Activated CD8-positive, alpha-beta T cell treated with anti-CD3 and anti-CD28 coated beads for 36 hours (primary cell): ENCODE measurements around the gene ADARB1. TPM values are rescaled to one million over a fixed set of nuclear protein-coding genes. Genes with fewer than 3 reads are reported as not detected.

Source experiments
- ATAC-seq: fragments of 200-7000 bp; cut with Tn5 transposase; one replicate; pipeline ENCODE4 v1.10.0; 2021; ENCODE audit warnings: mild to moderate bottlenecking, moderate library complexity
- CTCF ChIA-PET: fragments of 350-600 bp; sonication (Branson Sonifier 250); formaldehyde crosslinking; loops from one replicate; lab custom pipeline; 2021; ENCODE audit warnings: antibody characterized with exemption; lab: Charles Lee
- POLR2A ChIA-PET: fragments of 350-600 bp; sonication (Branson Sonifier 250); formaldehyde crosslinking; loops from one replicate; lab custom pipeline; 2021; ENCODE audit warnings: antibody characterized with exemption; lab: Charles Lee
- DNase-seq: peaks from one replicate; pipeline ENCODE4 v3.0.0-alpha.2; 2020
- H3K27ac Mint-ChIP-seq: one replicate; pipeline ENCODE4 v1.8.0; 2021; ENCODE audit warnings: mild to moderate bottlenecking, mixed read lengths
- H3K27me3 Mint-ChIP-seq: one replicate; pipeline ENCODE4 v1.8.0; 2021; ENCODE audit warnings: mixed read lengths
- H3K36me3 Mint-ChIP-seq: one replicate; pipeline ENCODE4 v1.8.0; 2021; ENCODE audit warnings: low read depth, mixed read lengths
- H3K4me1 Mint-ChIP-seq: one replicate; pipeline ENCODE4 v1.8.0; 2021; ENCODE audit warnings: low read depth, mixed read lengths
- H3K4me3 Mint-ChIP-seq: one replicate; pipeline ENCODE4 v1.8.0; 2021; ENCODE audit warnings: mild to moderate bottlenecking, moderate library complexity, mixed read lengths
- H3K9me3 Mint-ChIP-seq: one replicate; pipeline ENCODE4 v1.8.0; 2021; ENCODE audit warnings: mixed read lengths
- intact Hi-C: fragments of 100-400 bp; cut with micrococcal nuclease; formaldehyde crosslinking; loops from one replicate; pipeline ENCODE4 v1.10.0; 2022
- total RNA-seq, 2 experiments: library from RNA; stranded (reverse); gene quantifications; one replicate each; pipeline ENCODE4 v1.2.3, GENCODE V29; 2021
- TF ChIP-seq, protein P1 (sequence below): fragments of 200-600 bp; IDR thresholded peaks from one replicate; pipeline ENCODE4 v1.8.0; 2022; ENCODE audit warnings: antibody characterized with exemption, mild to moderate bottlenecking

The ADARB1 gene
- total RNA-seq, 2 experiments from 2014 or later: 36.2 to 37.1 TPM

DNA sequence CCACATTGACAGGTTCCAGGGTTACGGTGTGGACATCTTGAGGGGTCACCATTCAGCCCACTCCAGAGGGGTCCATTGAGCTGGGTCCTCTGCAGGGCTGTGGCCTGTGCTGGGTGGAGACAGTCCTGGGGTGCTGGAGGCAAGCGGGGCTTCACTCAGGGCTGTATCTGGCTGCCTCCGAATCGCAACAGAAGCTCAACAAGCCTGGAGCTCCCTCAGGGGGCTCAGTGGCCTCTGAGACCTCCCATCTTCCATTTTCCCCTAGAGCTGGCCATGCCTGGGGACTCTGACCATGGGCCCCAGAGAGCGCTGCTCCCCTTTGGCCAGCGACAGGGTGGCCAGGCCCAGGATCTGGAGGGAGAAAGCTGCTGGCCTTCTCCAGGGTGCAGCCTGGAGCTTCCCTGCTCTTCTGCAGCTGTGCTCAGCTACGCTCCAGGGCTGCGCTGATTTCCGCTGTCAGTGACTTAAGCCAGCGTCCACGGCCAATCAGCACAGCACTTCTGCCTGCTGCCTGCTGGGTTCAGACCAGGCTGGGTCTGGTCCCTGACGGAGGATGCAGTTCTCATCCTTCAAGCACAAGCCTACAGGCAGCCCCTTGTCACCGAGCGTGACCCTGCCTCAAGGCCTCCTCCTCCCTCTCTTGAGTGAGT, 45.0 kb upstream of the ADARB1 start:
- Mint-ChIP-seq H3K4me1 (no peaks in the 10 kb centered on the region), H3K27ac (no peak overlapping the region), H3K27me3 (peaks cover 5% of the 10 kb centered on the region), H3K36me3 (no peaks in the 10 kb centered on the region), H3K4me3 (no peak overlapping the region), H3K9me3 (no peaks in the 10 kb centered on the region)
- TF ChIP-seq, protein P1, sequence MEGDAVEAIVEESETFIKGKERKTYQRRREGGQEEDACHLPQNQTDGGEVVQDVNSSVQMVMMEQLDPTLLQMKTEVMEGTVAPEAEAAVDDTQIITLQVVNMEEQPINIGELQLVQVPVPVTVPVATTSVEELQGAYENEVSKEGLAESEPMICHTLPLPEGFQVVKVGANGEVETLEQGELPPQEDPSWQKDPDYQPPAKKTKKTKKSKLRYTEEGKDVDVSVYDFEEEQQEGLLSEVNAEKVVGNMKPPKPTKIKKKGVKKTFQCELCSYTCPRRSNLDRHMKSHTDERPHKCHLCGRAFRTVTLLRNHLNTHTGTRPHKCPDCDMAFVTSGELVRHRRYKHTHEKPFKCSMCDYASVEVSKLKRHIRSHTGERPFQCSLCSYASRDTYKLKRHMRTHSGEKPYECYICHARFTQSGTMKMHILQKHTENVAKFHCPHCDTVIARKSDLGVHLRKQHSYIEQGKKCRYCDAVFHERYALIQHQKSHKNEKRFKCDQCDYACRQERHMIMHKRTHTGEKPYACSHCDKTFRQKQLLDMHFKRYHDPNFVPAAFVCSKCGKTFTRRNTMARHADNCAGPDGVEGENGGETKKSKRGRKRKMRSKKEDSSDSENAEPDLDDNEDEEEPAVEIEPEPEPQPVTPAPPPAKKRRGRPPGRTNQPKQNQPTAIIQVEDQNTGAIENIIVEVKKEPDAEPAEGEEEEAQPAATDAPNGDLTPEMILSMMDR: no peak
- CTCF ChIA-PET: interaction anchor here (1.1 to 1.3 kb wide), 2 partner anchors 80 to 123 kb away, joined by 3 to 5 read pairs; no protein-coding TSS in a partner anchor
- DNase-seq (no peak), ATAC-seq (no peak)
- intact Hi-C loops: no loop called here
- POLR2A ChIA-PET: interaction anchor here (0.7 kb wide), 1 partner anchor 521 kb away, joined by 3 read pairs; no protein-coding TSS in a partner anchor

DNA sequence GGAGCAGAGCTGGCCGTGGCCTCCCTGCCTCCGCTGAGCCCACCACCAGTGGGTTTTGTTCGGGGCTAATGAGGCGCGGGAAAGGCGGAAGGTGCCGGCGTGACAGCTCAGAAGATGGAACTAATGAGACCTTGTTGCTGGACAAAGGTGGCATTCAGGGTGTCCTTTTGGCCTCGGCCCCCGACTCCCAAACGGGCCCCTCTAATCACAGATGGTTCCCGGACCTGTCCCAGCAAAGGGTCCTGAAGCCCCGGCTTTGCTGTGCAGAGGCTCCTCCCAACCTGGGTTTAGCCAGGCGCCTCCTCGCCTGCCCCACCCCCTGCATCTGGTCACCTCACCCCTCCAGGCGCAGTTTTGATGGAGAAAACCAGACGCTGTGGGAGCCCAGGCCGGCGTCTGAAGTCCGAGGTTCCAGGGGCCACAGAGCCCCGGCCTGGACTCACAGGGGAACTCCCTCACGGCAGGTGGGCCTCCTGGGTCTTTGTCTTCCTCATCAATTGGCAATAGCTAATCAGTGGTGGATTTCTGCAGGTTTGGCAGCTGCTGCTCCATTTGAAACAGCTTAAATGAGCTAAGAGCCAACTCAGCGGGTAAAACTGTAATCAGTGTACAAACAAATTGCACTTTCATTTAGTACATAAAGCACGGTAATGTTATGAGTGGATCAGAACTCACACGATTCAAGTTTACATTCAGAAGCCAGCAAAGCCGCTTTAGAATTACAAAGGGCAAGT, 44.3 kb upstream of the ADARB1 start:
- CTCF ChIA-PET: interaction anchor here (0.7 to 1.3 kb wide), 3 partner anchors 80 to 122 kb away, joined by 3 to 5 read pairs (median 3); no protein-coding TSS in a partner anchor
- TF ChIP-seq, protein P1: no peak
- Mint-ChIP-seq H3K36me3 (no peaks in the 10 kb centered on the region), H3K27ac (no peak overlapping the region), H3K4me1 (no peaks in the 10 kb centered on the region), H3K4me3 (no peak overlapping the region), H3K9me3 (no peaks in the 10 kb centered on the region), H3K27me3 (peaks cover 5% of the 10 kb centered on the region)
- DNase-seq (no peak), ATAC-seq (no peak)
- intact Hi-C loops: no loop called here
- POLR2A ChIA-PET: interaction anchor here (0.7 kb wide), 1 partner anchor 520 kb away, joined by 3 read pairs; no protein-coding TSS in a partner anchor

DNA sequence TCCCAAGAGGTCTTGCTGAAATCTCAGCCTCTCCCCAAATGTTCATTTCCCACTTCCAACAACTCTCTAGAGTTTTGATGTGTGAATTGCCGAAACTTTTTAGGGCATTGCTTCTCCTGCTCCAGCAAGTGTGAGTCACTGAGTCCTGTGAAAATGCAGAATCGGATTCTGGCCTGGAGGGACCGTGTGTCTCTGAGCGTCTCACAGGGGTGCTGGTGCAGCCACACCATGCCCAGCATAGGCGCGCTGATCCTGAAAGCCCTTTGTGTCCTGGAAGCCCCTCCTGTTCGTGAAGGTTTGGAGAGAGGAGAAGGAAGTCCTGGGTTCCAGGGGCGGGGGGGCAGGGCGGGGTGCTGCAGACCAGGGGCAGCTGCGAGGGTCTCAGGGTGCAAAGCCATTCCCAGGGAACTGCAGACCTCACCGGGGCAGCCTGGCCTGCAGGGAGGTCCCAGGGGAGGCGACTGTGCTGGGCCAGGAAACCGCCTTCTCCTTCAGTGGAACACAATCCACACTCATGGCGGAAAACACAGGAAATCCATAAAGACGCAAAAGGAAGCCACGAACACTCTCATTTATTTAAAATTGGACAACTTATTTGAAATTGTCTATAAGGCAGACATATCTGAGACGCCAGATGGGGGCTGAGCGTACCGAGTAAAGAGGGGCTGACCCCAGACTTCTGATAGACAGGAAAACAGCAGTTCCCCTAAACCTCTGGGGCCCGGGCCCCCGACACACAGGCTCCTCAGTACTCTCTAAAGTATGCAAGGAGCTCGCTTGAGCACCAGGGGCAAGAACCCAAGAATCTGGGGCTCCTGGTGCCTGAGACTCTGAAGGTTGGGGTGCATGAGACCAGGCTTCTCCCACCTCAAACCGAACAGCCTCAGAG, 43.5 kb upstream of the ADARB1 start:
- ChIA-PET CTCF (interaction anchor here (0.7 kb wide), 1 partner anchor 107 kb away, joined by 3 read pairs; no protein-coding TSS in a partner anchor), POLR2A (no interaction called here)
- Mint-ChIP-seq H3K36me3 (no peaks in the 10 kb centered on the region), H3K27me3 (peaks cover 5% of the 10 kb centered on the region), H3K27ac (no peak overlapping the region), H3K9me3 (peaks cover 1% of the 10 kb centered on the region), H3K4me3 (no peak overlapping the region), H3K4me1 (no peaks in the 10 kb centered on the region)
- DNase-seq (no peak), ATAC-seq (no peak)
- intact Hi-C loops: no loop called here
- TF ChIP-seq, protein P1: no peak

DNA sequence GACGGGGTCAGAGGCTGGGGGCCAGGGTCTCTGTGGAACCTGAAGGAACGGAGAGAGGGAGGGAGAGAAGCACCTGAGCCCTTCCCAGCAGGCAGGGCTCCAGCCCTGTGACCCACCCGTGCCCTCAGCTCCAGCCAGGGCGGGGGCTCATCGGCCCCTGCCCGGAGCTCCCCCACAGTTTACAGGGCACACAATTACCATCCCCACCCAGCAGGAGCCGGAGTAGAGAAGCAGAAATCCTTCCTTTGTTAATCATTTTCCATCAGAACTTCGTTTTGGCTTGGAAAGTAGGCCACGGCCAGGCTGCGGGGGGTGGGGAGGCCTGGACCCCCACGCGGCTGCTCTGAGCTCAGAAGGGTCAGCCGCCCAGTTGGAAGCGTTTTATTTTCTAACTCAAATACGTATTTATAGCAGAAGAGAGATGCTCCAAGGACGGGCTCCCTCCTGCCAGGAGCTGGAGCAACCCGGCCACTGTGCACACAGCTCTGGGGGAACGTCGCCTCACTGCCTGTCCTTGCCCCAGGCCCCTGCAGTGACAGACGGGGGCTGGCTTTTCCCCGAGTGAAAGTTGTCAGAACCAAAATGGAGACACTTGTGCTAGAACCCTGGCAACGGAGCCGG, 42.7 kb upstream of the ADARB1 start:
- TF ChIP-seq, protein P1: no peak
- no peak overlapping the region for H3K27ac Mint-ChIP-seq
- no peak for ATAC-seq
- CTCF ChIA-PET: no interaction called here
- H3K9me3 Mint-ChIP-seq: peaks cover 6% of the 10 kb centered on the region
- POLR2A ChIA-PET: no interaction called here
- peaks cover 5% of the 10 kb centered on the region for H3K27me3 Mint-ChIP-seq
- no peak overlapping the region for H3K4me3 Mint-ChIP-seq
- intact Hi-C loops: no loop called here
- no peaks in the 10 kb centered on the region for H3K4me1 Mint-ChIP-seq
- H3K36me3 Mint-ChIP-seq: peaks cover 1% of the 10 kb centered on the region
- DNase-seq: no peak
